GM18873 (cell line): ENCODE measurements around the gene FRMD4A.
"Not testable (repeated sequence)": the region's sequence is repeated elsewhere in the genome, so short reads cannot be mapped to it uniquely, and the experiment has no call there.

Source experiments
- ATAC-seq: cut with Tn5 transposase; IDR thresholded peaks from one replicate; pipeline ENCODE4 v1.9.1; 2021; ENCODE audit warnings: mild to moderate bottlenecking, moderate library complexity, moderate number of reproducible peaks; ENCODE audit not compliant: unreplicated experiment, low FRiP score

The FRMD4A gene

DNA sequence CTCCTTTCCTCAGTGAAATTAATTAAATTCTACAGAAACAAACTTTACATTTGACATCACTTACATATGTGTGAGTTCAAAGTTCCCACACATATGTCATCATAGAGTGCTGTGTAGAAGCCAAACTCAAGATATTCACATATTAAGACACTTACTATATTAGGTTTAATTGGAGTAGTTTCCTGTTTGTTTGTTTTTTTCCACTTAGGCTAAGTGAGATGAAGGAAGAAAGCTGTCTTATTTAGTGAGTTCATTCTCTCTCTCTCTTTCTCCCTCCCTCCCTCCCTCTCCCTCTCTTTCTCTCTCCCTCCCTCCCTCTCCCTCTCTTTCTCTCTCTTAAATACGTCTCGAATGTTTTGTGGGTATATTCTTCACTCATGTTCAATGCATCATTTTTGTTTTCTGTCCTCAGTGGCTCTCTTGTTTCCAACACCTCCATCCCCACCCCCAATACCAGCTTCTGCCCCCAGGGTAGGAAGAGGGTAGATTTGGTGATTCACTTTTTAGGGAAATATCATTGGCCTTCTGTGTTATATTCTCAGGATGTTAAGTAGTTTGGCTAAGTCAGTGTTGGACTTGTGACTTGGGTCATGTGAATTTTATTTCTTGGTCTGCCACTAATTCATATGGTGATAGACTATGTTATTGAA, 262.0 kb downstream of the FRMD4A start:
- ATAC-seq, result no peak

DNA sequence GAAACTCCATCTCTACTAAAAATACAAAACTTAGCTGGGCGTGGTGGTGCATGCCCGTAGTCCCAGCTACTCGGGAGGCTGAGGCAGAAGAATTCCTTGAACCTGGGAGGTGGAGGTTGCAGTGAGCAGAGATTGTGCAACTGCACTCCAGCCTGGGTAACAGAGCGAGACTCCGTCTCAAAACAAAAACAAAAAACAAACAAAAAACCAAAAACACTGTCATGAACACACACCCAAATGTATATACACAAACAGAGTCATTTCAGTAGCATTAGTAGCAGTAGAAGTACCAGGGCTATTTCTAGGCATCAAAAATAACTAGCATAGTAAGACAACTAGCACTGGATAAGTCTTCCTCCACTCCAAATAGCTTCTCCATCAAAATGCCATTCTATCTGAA, 263.1 kb downstream of the FRMD4A start:
- not testable (repeated sequence) for ATAC-seq

DNA sequence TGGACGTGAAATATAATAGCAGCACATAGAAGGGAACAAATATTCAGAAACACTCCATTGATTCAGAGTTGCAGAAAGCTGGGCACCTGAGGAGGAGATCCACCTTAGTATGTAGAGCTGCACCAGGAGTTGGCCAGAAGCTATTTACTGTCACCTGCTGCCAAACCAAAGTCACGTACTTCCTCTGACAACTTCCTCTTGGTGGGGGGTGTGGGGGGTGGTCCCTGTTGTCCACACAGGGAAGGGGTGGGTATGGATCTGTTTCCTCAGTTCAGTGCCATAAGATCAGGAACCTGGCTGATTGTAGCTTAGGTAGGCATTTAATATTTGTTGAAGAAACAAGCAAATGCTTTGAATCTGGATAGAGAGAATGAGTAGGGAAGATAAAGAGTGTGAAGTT, 264.6 kb downstream of the FRMD4A start:
- no peak for ATAC-seq

DNA sequence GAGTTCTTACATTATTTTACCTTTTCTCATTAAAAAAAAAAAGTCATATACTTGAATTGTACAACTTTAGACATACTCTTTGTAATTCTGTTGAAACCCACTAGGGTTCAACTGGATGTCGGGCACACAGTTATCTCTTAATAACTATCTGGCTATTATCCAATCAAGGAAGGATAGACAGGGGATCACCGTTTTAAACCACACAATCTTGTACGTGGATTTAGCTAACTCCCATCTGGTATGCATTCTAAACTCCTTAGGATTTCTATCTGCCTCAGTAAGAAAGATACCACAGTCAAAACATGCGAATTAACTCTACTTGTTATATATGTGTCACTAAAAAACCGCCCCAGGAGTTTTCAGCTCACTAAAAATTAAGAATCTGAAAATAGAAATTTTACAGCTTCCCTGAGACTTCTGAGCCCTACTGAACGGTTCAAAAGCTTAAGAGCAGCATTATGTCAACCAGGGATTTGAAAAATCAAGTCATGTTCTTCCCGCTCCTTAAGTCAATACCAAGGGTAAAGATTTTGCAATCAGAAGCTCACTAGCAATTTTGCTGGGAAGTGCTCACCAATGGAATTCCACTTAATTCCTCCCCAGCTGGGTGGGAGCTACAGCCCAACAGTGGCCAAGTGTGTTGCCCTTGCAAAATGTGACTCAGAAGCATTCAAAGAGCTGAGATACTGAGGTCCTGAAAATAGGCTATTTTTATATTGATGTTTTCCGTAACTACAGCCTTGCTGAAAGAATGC, 267.0 kb downstream of the FRMD4A start:
- ATAC-seq, result no peak

DNA sequence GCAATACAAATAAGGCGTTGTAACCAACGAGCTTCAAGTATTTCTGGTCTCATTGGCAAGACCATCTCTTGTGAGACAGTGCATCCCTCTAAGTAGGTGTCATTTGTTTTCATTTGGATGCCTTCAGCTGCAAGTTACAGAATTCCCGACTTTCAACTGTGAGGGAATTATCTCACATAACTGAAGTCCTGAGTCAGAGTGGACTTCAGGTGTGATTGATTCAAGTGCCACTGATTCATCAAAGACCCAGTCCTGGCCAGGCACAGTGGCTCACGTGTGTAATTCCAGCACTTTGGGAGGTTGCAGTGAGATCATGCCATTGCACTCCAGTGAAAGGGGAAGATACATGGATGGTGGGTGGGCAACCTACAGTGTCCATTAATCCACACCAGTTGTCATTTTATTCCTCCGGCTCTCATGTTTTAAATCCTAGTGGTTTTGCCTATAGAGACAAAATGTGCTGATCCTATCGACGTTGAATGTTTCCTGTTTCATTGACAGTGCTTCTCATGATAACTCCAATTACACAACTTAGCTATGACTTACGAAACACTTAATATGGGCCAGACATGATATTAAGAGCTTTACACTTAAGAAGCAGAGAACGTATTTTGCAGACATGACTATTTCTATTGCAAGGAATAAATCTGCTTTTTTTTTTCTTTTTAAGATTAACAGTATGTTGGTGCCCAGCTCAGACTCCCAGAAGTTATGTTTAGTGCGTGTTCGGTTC, 268.0 kb downstream of the FRMD4A start:
- ATAC-seq, result no peak

DNA sequence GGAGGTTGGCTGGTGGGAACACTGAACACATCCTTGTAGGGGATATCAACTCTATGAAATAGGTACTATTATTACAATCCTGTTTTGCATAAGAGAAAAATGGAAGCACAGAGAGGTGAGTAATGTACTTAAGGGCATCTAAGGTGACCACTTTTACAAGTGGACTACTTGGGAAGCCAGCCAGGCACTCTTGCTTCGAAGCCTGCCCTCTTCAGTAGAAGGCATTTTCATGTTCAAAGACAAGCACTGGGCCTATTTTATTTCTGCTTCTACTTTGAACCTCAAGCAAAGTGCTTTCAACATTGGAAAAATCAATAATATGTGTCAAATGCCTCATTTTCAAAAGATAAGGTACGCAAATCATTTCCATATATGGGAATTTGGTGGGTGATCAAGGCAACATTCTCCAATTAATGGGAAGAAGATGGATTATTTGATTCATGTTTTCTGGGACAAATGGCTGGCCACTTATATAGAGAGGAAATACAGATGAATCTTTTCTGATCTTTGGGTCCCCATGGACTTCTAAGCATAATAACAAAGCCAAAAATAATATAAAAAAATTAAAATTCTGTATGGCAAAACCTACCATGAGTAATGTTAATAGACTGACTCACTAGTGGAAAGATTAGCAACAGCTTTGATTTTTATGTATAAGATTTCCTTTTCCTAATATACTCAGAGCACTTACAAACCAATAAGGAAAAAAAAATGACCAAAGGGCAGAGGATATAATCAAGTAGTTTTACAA, 270.2 kb downstream of the FRMD4A start:
- ATAC-seq, result no peak

DNA sequence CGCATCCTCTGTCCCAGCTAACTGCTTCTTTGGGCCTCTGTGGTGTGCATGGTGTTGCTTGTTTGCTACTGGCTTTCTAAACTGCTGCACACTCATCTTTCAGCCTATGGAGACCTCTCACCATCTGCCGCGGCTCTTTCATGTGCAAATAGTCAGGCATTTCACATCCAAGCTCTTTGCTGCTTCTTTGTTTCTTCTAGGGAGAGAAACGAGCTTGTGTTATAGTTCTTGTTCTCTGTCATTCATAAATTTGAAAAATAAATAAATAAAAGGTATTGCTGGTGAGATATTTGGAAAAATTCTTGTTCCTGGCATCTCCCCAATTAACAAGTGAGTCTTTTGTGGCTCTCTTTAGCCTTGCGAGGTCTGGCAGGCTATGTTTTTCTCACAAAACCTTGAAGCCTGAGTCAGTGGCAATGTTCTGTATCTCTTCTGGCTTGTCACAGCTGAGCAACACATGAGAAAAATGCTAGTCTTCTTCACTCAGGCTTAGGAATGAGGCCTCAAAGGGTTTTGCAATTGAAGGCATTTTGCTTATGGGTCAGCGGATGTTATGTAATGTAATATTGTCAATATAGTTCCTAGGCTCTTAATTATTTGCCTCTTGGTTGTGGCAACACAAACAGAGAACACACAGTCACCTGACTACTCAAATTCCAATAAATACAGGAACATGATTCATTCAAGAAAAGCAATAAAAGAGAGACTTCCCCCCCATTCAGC, 274.0 kb downstream of the FRMD4A start:
- ATAC-seq, result no peak

DNA sequence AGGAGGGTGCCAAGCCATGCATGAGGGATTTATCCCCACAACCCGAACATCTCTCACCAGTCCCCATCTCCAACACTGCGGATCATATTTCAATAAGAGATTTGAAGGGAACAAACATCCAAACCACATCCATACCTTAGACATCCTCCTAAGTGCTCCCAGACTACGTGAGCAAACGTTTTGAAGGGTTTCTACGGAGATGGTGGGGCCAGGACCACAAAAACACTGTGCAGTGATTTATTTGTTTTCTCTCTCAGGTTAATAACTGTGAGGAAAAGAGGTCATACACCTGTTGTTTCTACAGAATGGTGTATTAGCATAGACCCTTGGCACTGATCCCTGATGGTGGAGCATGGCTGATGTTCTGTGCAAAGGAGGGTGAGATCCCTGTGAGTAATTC, 277.8 kb downstream of the FRMD4A start:
- no peak for ATAC-seq

DNA sequence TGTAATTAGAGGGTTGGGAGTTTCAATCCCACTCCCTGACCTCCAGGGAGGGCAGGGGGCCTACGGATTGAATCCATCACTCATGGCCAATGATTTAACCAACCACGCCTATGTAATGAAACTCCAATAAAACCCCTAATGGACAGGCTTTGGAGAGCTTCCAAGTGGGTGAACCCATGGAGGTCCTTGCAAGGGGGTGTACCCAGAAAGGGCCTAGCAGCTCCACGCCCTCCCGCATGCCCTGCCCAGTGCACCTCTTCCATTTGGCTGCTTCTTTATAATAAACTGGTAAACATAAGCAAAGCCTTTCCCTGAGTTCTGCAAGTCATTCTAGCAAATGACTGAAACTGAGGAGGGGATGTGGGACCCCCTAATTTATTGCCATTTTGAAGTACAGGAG, 280.1 kb downstream of the FRMD4A start:
- no peak for ATAC-seq

DNA sequence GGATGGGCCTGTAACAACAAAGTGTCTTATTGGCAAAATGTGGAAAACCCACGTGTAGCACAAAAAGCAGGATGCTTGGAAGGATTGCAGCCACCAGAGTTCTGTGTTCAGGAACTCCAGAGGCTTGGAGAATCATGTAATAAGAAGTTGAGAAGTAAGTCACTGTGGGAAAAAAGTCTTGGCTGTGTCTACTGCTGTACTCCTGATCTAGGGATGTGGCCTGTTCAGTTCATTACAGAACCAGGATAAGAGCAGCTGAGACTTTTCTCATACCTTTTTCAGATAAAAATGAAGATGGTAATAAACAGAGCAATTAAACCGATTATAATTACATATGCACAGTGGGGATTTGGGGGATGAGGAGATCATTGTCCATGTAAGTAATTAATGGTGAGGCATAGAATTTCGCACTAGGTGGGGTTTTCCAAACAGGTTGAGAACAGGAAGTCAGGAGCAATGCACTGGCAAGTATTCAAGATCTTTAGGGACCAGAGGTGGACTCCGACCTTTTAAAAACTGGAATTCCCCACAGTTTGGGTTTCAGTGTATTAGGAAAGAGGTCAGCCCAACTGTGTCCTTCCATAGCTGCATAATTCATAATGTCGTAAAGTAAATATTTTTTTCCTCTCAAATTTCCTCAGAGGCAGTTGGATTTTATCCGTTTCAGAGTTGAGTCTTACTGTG, 281.7 kb downstream of the FRMD4A start:
- ATAC-seq, result no peak

DNA sequence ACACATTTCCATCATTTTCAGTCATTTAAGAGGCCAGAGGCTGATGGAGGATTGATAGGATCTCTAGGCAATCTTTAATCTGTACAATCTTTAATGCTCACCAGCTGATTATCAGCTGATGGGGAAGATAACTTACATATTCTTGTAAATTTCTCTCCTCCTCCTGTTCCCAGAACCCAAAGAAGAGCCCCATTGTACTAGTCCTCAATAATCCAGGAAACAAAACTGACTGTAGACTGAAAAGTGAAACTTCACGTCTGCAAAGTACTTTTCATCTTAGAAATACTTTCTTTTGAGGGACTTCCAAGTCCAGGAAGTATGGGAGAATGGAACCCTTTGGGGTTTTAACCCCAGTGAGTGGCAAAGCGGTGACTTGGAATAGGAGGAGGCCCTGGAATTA, 283.3 kb downstream of the FRMD4A start:
- no peak for ATAC-seq

DNA sequence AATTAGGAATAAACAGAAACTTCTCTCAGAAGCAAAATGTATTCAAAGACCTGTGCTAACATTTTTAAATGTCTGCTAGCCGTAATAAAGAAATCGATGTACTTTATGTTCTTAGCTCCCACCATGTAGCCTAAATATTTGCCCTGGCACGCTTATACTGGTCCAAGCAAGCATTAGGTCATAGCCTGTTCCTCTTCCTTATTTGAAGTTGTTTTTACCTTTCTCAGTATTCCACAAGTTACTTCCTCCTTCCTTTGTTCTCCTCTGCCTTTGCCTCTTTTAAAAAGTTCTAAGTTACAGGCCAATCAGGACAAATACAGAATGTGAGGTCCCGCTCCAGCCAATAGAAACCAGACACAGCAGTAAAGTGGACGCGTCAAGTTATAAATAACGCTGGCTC, 288.7 kb downstream of the FRMD4A start:
- not testable (repeated sequence) for ATAC-seq

DNA sequence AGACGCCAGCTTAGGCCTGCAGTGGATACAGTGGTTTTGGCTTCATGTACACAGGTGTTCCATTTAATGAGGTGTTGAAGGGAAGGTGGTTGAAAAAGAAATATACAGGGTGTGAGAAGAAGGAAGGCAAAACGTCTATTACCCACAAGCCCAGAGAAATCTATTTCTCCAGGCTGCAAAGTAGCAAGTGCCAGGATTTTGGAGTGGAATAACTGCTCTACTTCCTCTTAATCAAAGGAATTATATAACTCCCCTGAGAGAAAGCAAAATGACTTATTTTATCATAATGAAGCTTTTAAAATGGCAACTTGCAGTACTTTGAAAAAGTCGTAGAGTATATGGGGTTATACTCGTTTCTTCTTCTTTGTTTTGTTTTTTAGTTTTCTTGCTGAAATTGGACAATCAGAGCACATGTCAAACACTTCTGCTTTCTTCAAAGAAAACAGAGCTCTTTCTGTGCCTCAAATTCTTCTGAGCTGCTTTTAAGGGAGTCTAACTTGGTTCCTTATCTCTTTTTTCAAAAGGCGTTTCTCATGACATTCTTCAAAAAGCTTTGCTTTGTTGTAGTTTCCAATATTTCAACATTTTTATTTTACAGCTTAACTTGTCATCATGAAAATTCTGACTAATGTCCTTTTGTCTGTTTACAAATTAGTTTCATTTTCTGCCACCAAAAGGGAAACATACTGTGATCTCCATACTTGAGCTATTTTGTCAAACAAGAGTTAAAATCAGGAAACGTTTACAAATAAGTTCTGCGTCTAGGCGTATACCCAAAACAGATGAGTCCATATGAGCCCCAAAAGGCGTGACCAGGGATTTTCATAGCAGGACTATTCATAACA, 289.7 kb downstream of the FRMD4A start:
- ATAC-seq, result no peak

DNA sequence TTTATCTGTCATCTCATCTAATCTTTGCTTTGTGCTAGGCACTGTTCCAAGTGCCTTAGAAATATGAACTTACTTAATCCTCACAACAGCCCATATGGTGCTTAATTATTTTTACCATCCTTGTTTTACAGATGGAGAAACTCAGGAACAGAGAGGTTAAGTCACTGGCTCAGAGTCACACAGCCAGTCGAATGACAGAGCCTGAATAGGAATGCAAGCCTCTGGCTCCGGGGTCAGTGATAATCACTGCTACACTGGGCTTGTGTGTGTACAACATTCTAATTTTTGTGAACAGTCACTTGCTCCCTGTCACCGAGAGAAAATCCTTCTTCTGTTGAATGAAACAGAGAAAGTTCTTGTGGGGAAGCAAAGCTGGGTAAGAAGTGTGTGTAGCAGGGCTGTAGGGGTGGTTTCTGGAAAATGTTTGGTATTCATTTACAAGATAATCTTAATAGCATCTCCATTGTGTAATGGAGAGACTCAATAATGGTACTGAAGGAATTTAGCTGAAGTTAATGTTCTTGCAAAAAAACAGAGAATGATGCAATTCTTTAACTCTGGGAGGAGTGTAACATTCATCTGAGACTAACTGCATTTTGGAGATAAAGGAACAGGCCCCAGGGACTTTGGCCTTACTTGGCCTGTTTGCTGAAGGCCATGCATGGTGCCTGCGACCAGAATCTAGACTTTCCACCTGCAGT, 290.6 kb downstream of the FRMD4A start:
- no peak for ATAC-seq

DNA sequence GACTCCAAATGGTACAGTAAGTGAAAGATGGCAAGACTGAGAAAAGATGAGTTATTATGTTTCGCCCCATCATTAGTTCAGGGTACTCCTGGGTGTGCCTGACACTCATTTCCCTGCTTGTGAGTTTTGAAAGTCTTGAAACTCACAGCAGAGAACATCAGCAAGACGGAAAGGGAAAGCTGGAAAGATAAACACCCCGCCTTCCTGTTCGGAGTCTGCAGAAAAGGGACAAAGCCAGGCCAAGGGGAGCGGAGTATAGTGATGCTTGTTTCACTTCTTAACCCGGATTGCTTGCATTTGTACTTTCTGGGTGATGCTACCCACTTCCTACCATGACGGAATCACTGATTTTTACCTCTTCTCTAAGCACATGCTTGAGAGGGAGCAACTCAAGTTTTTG, 294.5 kb downstream of the FRMD4A start:
- ATAC-seq, result no peak

DNA sequence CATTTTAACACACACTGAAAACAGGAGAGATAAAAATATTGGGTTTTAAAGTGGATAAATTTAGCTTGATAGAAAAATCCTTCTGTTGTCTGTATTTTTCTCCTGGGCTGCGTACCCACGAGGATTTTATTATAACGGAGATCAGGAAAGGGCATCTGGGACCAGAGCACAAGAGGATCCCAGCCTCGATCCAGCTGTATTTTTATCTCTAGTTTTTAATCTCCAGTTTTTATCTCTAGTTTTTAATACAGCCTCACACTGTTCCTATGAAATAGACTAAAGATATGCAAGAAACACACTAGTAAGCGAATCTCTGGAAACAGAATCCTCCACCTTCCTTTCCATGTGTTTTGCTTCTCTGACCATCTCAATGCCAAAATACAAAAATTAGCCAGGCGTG, 295.2 kb downstream of the FRMD4A start:
- ATAC-seq, result no peak

DNA sequence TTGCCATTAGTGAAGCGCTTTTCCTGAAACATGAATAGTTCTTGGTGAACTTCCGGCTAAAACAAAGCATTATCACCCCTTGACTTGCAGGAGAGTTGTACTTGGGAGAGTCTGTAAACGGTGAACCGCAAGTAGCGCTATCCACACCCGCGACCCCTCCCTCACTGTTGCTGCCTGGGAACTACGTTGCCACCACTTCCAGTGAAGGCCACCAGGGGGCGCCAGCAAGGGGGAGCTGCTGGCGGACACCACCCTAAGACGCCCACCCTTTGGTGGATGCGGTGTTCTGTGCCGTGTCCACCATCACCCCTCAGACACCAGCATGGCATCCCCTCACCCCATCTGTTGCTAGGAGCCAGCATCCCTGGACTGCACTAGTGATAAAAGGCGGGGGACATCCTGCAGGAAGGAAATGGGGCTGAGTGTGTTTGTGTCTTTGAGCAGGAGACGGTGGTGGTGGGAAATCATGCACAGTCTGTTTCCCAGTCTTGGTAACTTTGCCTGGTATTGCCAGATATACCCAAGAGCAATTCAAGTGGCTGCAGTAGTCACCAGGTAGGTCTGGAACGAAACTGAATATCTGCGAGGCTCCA, 298.2 kb downstream of the FRMD4A start:
- no peak for ATAC-seq

DNA sequence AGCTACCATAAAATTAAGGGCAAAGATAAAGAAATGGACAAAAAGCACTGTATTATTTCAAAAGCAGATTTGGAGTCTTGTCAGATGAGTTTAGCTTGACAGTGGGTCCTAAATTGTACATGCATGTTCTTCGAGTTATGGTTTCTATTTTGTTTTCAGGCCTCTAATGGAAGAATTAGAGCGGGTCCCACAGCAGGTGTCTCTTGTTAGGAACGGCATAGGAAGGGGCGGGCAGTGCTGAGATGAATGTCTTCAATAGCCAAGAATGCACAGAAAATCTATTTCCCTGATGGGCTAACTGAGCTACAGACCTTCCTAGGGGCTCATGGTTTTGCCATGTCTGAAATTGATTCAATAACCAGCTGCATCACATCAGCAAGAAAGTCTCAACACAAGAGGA, 304.4 kb downstream of the FRMD4A start:
- ATAC-seq, result no peak
